ENCODE results near the gene SF1. TPM values are rescaled to one million over a fixed set of nuclear protein-coding genes. Genes with fewer than 3 reads are reported as not detected.
A peak's percentile ranks its signal among the peaks of the same experiment; 100 is the strongest.

The SF1 gene
- total and polyA plus RNA-seq, 2 of the 8 experiments (the other 6 are each of a cell fraction or from before 2014, with no cell fraction given) = 72.7 to 353 TPM

- CTCF ChIA-PET (ENCODE audit: partially characterized antibody) = interaction anchor here (1.0 to 4.7 kb wide), 7 partner anchors 13 to 69 kb away, joined by 3 to 30 read pairs (median 9); partner anchors contain the start of gene RASGRP2
- Histone ChIP-seq H3K23me2 (ENCODE audit: low read depth, low read length) (peaks cover 11% of the 10 kb centered on the region; the same call in 1 of the 2 replicates), H3K36me3 (ENCODE audit: control insufficient read depth in 2 of 4, insufficient read depth in 4 of 4, low read length in 3 of 4) (no peaks in the 10 kb centered on the region), H3K9me3 (ENCODE audit: insufficient read depth in 2 of 2, low read depth in 1 of 2, low read length in 1 of 2) (no peaks in the 10 kb centered on the region), H3K23ac (ENCODE audit: insufficient read length) (no peak overlapping the region), H3K18ac (ENCODE audit: extremely low read depth, low read length) (no peak overlapping the region), H2BK20ac (ENCODE audit: low read length) (no peak overlapping the region), H3K4me3 (ENCODE audit: extremely low read depth in 1 of 4, insufficient read depth in 2 of 4, low read depth in 3 of 4, low read length in 4 of 4) (no peak overlapping the region), H4K91ac (replicated peaks; ENCODE audit: insufficient read length, low read length) (no peak overlapping the region), H3K27ac (ENCODE audit: low read depth, low read length) (no peak overlapping the region), H2BK120ac (replicated peaks; ENCODE audit: low read depth, low read length) (no peak overlapping the region), H3K56ac (replicated peaks; ENCODE audit: insufficient read length, low read depth, low read length) (no peak overlapping the region), H4K20me1 (replicated peaks in 1 of 2; ENCODE audit: control insufficient read depth in 1 of 2, insufficient read depth in 2 of 2, low read length in 2 of 2) (peaks cover 0 to 4% of the 10 kb centered on the region in 2 experiments), H3K14ac (ENCODE audit: insufficient read length) (no peak overlapping the region), H4K5ac (ENCODE audit: insufficient read length, low read depth, low read length) (no peak overlapping the region), H2AFZ (ENCODE audit: low read length) (no peak overlapping the region), H2BK12ac (ENCODE audit: low read depth, low read length) (peak overlapping the region; percentile 80; the same call in 1 of the 2 replicates), H3K9ac (replicated peaks in 1 of 4; ENCODE audit: extremely low read depth in 1 of 4, low read depth in 3 of 4, low read length in 3 of 4) (no peak overlapping the region), H3K4me2 (ENCODE audit: insufficient read depth in 1 of 2, low read depth in 2 of 2, low read length in 2 of 2) (no peak overlapping the region), H3K4me1 (replicated peaks in 1 of 4; ENCODE audit: control insufficient read depth in 3 of 4, insufficient read depth in 4 of 4, low read length in 3 of 4) (peaks cover 2 to 16% (median 7%) of the 10 kb centered on the region in 4 experiments), H2BK15ac (ENCODE audit: low read length) (no peak overlapping the region), H3K27me3 (replicated peaks in 1 of 4; ENCODE audit: control insufficient read depth in 3 of 4, extremely low read depth in 1 of 4, insufficient read depth in 3 of 4, low read length in 3 of 4) (peaks cover 9 to 43% (median 31%) of the 10 kb centered on the region in 4 experiments), H3K79me1 (ENCODE audit: low read depth, low read length) (no peaks in the 10 kb centered on the region), H3K4ac (replicated peaks; ENCODE audit: insufficient read length, low read depth, low read length) (no peak overlapping the region), H2AK5ac (ENCODE audit: low read depth, low read length) (no peak overlapping the region), H2BK5ac (ENCODE audit: low read depth, low read length) (no peak overlapping the region), H4K8ac (ENCODE audit: extremely low read depth, insufficient read depth, low read length) (no peak overlapping the region), H3K79me2 (ENCODE audit: control insufficient read depth in 1 of 2, insufficient read depth in 2 of 2, low read length in 2 of 2) (no peaks in the 10 kb centered on the region)
- DNase-seq (ENCODE audit: low read depth in 1 of 2, low spot score in 2 of 2) (no peak), FAIRE-seq (no peak)
- POLR2A ChIA-PET (ENCODE audit: partially characterized antibody) = interaction anchor here (1.2 to 3.6 kb wide), 4 partner anchors 8 to 43 kb away, joined by 3 to 22 read pairs (median 4); no protein-coding TSS in a partner anchor
- 78% methylated on average over 15 of the region's 15 CpGs; no CpG with 5 or more reads in 1 of the 2 experiments for WGBS, 2 experiments (ENCODE audit: extremely low coverage in 1 of 2, insufficient coverage in 1 of 2, insufficient read length in 1 of 2, insufficient replicate concordance in 2 of 2, low coverage in 1 of 2, low lambda C conversion rate in 2 of 2, missing lambda C conversion rate in 1 of 2)
- TF ChIP-seq SIX5 (IDR thresholded peaks at IDR 0.05; ENCODE audit: low read depth, low read length) = no peak
- TF ChIP-seq SP1 (IDR thresholded peaks at IDR 0.05; ENCODE audit: low read depth, low read length) = no peak
- TF ChIP-seq CBX5 (IDR thresholded peaks at IDR 0.05; ENCODE audit: low read depth, low read length) = no peak
- TF ChIP-seq RXRA (IDR thresholded peaks at IDR 0.05; ENCODE audit: insufficient read depth, low read depth, low read length) = no peak
- TF ChIP-seq RBBP5 (IDR thresholded peaks at IDR 0.05; ENCODE audit: borderline replicate concordance, low read depth, low read length) = no peak
- no peak for TF ChIP-seq EP300 (IDR thresholded peaks at IDR 0.05; ENCODE audit: borderline replicate concordance in 1 of 2, low read depth in 2 of 2, low read length in 2 of 2)
- TF ChIP-seq ZNF274 (IDR thresholded peaks at IDR 0.05; ENCODE audit: borderline replicate concordance, extremely low read depth, low read length) = no peak
- TF ChIP-seq HDAC6 (IDR thresholded peaks at IDR 0.05; ENCODE audit: low read depth, low read length) = no peak
- TF ChIP-seq BACH1 (IDR thresholded peaks at IDR 0.05; ENCODE audit: low read length) = no peak
- TF ChIP-seq CEBPB (IDR thresholded peaks at IDR 0.05; ENCODE audit: low read depth, low read length) = no peak
- no peak for TF ChIP-seq JUN (IDR thresholded peaks at IDR 0.05; ENCODE audit: low read depth, low read length)
- no peak for TF ChIP-seq EZH2 (IDR thresholded peaks at IDR 0.05; ENCODE audit: low read depth, low read length, severe bottlenecking)
- TF ChIP-seq PHF8 (conservative IDR thresholded peaks at IDR 0.05; ENCODE audit: low read depth, low read length) = no peak
These were observed 60.1 kb downstream of the SF1 start for GRCh38 chr11:64718084-64718779.

Measured in H1 (cell line).